GM13976 (cell line): ENCODE results near the gene PRIMPOL.
"Not testable (repeated sequence)": the region's sequence is repeated elsewhere in the genome, so short reads cannot be mapped to it uniquely, and the experiment has no call there.

Experiments
- DNase-seq: peaks from one replicate; pipeline ENCODE4 v3.0.0; 2012; ENCODE audit warnings: low spot score
- CTCF ChIP-seq: IDR thresholded peaks from 2 replicates; pipeline ENCODE4 v1.5.1; 2012; ENCODE audit warnings: borderline replicate concordance, mild to moderate bottlenecking; ENCODE audit not compliant: insufficient read depth; ENCODE audit errors: extremely low read depth, missing control alignments, control extremely low read depth
- in situ Hi-C: fragments of 300-500 bp; cut with MboI; formaldehyde crosslinking; loops from one replicate; pipeline ENCODE4 v1.12.0; 2022; ENCODE audit warnings: low sequenced_read_pairs, mixed read lengths, inconsistent platforms; ENCODE audit not compliant: unreplicated experiment

PRIMPOL gene

GRCh38 chr4:184649026-184649970 is at the start of gene PRIMPOL, which contains the start of gene CASP3:
TSS of gene PRIMPOL (plus strand) at chr4:184649738. CDS start at chr4:184657141, 7,403 bp downstream.
TSS of gene CASP3 (minus strand) at chr4:184649447. CDS start at chr4:184638453, 10,994 bp downstream.
- TF ChIP-seq CTCF = peak; percentile 45
- in situ Hi-C loops = loop anchor here (10.0 kb wide), 1 partner anchor 384 kb away; no protein-coding TSS in a partner anchor
- DNase-seq = peak; percentile 94

GRCh38 chr4:184600982-184601381 is 48.6 kb upstream of the PRIMPOL start:
- DNase-seq, in situ Hi-C loops: not testable (repeated sequence)

GRCh38 chr4:184602857-184603256 is 46.7 kb upstream of the PRIMPOL start:
- DNase-seq, in situ Hi-C loops: not testable (repeated sequence)

GRCh38 chr4:184607429-184607828 is 42.1 kb upstream of the PRIMPOL start:
- in situ Hi-C loops, DNase-seq: not testable (repeated sequence)

GRCh38 chr4:184612074-184612473 is 37.5 kb upstream of the PRIMPOL start:
- TF ChIP-seq CTCF = no peak
- DNase-seq = no peak
- in situ Hi-C loops = no loop called here

- no peak for DNase-seq
- TF ChIP-seq CTCF = no peak
- in situ Hi-C loops = no loop called here
These were observed 36.1 kb upstream of the PRIMPOL start for GRCh38 chr4:184613405-184613804.

- DNase-seq = no peak
- TF ChIP-seq CTCF = no peak
- in situ Hi-C loops = no loop called here
These were observed 35.0 kb upstream of the PRIMPOL start for GRCh38 chr4:184614509-184614908.

GRCh38 chr4:184616168-184616567 is 33.4 kb upstream of the PRIMPOL start:
- DNase-seq, in situ Hi-C loops: not testable (repeated sequence)
